Ecto neural progenitor cell (in vitro differentiated cells): ENCODE measurements around the gene NUDT4.

ENCODE experiments used
- DNase-seq: peaks from one replicate; pipeline ENCODE4 v3.0.0-alpha.2; 2018; ENCODE audit warnings: low spot score

NUDT4 gene

DNA sequence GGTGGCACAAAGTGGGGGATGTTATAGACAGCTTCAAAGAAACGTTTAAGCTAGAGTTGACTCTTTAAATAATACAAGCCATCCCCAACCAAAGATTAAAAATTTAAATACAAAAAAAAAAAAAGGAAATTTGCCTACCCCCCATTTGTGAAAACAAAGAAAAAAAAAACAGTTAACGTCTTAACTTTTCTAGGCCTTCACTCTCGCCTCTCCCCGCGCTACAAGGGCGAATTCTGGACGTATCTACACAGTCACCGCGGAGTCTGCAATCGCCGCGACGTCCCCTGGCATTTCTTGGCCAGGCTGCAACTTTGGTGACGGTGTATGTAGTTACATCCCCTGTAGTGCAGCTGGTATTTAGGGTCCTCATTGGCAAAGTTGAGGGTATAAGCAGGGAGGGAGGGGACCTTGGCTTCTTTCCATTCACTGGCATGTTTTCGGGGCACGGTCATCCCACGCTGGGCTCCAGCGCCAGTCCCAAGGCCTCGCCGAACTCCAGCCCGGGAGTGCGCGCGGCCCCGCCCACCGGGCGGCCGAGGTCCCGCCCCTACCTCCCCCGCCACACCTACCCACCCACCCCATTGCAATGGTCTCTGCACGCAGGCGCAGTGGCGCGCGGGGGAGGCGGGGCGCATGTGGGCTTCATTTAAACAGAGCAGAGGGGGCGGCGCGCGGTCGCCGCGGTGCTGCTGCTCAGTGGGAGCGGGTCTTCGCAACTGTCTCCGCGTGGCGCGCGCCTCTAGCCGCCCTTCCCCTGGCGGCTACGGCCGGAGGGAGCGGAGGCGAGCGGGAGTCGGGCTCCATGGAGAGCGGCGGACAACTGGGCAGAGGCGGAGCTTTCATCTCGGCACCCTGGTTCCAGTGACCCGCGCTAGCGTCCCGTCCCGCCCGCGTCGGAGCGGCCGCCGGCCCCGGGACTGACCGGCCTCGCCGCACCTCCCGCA, at the start of gene NUDT4:
NUDT4 (plus strand) TSS at position 674 of the 944 bp plus-strand sequence. CDS start 398 bp downstream, outside the sequence.
- DNase-seq = peak; percentile 100

GRCh38 chr12:93333054-93333453, 44.7 kb upstream of the NUDT4 start:
- DNase-seq = no peak

DNA sequence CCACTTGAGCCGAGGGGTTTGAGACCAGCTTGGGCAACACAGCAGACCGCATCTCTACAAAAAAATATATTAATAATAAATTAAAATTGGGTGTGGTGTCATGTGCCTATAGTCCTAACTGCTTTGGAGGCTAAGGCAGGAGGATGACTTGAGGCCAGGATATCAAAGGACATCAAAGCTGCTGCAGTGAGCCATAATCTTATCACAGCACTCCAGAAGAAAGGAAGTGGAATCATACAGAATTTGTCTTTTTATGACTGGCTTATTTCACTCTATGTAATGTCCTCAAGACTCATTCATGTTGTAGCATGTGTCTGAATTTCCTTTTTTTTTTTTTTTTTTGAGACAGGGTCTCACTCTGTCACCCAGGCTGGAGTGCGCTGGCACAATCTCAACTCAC, 43.9 kb upstream of the NUDT4 start:
- DNase-seq = no peak

GRCh38 chr12:93335603-93336162, 42.0 kb upstream of the NUDT4 start:
- no peak for DNase-seq

DNA sequence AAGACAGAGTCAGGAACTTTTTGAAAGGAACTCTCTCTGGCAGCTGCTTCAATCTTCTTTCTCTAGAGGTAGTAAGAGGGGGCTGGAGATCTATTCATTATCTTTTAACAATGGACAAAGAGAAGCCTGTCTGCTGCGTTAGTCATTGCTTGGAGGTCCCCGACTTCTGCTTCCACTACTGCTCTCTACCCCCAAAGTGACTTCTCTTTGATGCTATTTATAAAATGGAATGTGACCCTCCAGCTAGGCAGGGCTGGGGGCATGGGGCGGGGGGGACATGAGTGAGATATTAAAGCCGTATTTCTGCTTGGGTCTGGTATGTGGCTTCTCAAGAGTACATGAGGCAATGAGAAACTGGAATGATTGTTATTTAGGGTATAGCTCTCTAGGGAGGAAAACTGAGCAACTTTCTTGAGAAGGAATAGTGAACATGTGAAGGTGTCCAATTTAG, 41.4 kb upstream of the NUDT4 start:
- DNase-seq = no peak

GRCh38 chr12:93338598-93338997, 39.1 kb upstream of the NUDT4 start:
- no peak for DNase-seq

- DNase-seq = no peak
Measured at GRCh38 chr12:93339695-93340094, 38.0 kb upstream of the NUDT4 start.

GRCh38 chr12:93341409-93342049, 36.2 kb upstream of the NUDT4 start:
- no peak for DNase-seq

DNA sequence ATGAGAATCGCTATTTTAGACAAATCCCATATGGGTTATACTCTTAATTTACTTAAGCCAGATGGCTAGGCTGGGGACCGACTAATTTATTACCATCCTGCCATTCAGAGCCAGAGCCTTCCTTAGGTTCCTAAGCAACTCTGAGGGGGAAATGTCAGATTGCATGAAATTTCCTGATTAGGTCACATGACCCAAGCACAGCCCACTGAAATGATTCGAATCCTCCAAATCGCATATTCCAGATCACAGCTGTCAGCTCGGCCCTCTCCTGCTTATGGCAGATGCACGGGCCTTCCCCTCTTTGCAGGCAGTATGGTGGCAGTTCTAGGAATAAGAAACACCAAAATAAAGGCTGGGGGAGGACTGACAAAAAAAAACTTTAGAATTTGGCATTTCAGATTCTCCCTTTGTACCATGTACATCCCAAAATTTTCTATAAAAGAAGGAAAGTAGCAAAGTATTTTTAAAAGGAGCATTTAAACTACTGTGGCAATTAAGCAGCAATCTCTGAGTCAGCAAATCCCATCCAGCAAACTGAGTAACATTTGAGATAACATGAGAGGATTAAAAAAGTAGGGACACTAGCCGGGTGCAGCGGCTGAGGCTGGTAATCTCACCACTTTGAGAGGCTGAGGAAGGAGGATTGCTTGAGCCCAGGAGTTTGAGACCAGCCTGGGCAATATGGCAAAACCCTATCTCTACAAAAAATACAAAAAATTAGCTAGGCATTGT, 30.5 kb upstream of the NUDT4 start:
- no peak for DNase-seq

- no peak for DNase-seq
Measured at GRCh38 chr12:93348575-93349435, 28.9 kb upstream of the NUDT4 start.

DNA sequence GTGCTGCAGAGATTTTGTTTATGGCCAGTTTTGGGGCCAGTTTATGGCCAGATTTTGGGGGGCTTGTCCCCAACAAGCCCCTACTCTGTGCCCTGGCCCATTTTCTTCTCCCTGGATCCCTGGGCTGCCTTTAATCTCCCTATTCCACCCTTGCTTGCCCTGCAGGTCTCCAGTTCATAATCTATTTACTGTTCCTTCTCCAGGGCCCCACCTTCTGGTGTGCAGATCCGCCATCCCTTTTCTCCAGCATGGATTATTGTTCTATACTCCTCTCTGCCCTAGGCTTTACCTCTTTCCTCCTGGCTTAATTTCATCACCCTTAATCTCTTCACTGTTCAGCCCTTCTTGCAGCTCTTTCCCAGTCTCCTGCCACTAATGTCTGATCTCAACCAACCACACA, 26.0 kb upstream of the NUDT4 start:
- no peak for DNase-seq

DNA sequence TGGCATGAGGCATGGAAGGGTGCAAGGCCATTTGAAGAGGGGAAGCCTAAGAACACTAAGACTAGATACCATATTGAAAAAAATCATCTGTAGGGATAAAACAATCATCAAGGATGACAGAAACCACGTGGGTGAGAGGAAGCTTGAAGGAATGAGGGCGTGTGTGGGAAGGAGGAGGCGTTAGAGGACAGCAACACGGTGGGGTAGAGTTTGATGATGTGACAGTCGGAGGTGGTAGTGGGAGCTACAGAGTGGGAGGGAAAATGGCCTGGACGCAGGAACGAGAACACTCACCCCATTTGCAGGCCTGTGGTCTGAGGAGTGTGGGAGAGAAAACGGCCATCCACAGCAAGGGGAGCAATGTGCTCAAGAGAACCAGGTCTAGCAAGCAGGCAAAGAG, 25.4 kb upstream of the NUDT4 start:
- no peak for DNase-seq

- DNase-seq = no peak
Measured at GRCh38 chr12:93356214-93356613, 21.5 kb upstream of the NUDT4 start.

DNA sequence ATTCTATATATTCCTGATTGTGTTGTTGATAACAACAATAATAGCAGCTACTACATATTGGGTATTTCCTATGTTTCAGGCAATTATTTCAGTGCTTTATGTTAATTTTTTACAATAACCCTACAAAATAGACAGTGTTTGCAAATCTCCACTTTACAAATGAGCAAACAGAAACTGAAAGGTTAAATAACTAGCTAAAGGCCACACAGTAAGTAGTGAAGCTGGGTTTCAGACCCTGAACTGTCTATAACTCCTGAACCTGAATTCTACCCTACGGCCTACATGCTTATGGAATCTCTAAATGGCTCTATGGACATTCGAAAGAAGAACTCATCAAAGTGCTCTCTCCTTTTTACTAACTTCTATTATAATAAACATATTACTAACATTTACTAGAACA, 19.7 kb upstream of the NUDT4 start:
- DNase-seq = no peak

DNA sequence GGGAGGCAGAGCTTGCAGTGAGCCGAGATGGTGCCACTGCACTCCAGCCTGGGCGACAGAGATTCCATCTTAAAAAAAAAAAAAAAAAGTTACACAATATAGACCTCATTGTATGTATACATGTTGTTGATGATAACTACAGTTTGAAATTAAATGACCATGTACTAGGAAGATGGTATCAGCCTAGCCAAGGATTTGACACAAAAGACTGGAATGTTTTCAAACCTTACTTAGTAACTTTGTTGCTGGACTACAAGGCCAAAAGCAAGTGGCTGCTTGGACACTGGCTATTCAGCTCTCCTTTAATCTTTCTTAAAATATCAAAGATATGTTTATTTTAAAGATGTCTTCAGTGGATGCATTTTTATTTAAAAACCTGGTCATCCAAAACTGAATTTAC, 18.9 kb upstream of the NUDT4 start:
- DNase-seq = no peak

- DNase-seq = no peak
Measured at GRCh38 chr12:93360688-93361087, 17.0 kb upstream of the NUDT4 start.

DNA sequence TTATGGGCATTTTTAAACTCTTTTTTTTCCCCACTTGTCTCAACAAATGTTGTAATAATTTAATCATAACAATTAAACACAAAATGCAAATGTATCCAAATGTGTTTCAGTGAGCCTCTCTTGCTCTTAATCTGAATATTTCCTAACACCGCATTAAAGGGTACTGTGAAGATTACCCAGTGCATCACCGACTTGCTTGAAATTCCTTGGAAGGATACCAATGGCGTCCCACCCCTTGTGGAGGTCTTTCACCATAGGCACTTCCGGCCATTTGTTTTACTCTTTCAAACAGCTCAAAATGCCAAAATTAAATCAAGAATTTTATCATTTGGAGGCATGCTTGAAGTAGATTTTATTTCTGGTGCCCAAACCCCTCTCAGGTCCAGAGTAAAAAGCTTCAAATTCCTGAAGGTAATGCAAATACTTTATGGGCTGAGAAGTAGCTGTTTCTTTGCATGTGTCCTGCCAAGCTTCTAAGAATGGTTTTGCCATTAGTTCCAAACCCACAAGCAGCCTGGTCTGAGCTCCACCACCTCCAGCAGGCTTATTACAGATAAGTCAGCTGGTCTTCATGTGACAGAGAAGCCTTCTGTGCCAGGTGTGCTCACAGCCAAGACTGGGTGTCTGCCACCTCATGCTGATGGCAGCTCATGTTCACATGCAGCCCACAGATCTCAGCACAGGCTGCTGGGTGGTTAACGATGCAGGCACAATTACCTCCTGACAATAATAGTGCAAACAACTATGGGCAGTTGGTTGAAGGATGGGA, 16.4 kb upstream of the NUDT4 start:
- DNase-seq = no peak

GRCh38 chr12:93363841-93364297, 13.9 kb upstream of the NUDT4 start:
- DNase-seq = no peak

DNA sequence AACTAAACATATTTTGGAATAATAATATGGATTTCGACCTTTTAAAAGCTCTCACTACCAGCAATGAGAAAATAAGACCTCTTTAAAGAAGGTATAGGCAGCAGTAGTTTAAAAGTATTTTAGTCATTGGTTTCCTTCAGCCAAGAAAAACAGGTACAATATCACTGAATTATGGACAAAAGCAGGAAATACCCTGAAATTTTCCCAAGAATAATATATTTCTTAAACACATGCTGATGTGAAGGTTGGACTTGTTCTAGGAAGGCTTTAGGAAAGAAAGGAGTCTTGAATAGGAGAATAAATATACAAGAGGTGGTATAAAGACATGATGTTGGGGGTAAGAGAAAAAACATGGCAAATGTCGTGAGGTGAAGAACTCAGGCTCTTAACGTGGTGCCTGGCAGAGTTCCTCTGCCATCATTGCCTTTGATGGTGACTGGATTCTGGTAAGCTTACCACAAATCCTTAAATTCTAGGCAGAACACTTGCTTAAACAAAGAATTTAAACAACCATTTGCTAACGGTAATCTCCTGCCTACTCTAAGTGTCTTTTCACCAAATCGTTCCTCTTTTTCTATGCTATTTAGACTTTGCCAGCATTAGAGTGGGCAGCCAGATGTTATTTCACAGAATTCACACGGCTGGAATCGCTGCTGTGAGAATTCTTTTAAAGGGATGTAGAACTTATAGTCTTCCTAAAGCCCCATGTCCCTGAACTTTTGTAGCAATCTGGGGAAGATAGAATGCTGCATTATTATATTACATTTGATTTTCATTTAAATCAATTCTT, 11.9 kb upstream of the NUDT4 start:
- no peak for DNase-seq

GRCh38 chr12:93366422-93366821, 11.3 kb upstream of the NUDT4 start:
- DNase-seq = no peak
